ENCODE measurements around the gene MAPKAP1. TPM values are rescaled to one million over a fixed set of nuclear protein-coding genes. Genes with fewer than 3 reads are reported as not detected.
A peak's percentile ranks its signal among the peaks of the same experiment; 100 is the strongest.

Gene MAPKAP1
- total and polyA plus RNA-seq, 2 of the 13 experiments (the other 11 are each of a cell fraction or from before 2014, with no cell fraction given) = 45.0 to 64.3 TPM

DNA sequence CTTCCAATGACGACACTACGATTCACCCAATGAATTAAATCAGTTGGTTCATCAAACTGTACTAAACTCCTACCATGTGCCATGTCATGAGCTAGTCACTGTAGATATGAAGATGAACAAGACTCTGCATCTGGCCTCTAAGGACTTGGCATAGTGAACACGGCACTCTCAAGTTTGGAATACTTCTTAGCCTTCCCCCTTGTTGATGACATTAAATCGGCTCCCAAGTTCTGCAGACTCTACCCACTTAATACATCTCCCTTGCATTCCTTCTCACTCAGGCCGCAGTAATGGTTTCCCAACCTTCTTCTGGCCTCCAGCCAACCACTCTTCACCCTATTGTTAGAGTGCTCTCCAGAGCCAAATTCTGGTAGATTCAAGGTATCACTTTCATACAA is 184.7 kb downstream of the MAPKAP1 start:
- Histone ChIP-seq H3K36me3 (replicated peaks in 1 of 2; ENCODE audit: control insufficient read depth in 1 of 2, insufficient read depth in 2 of 2, low read length in 2 of 2) (0 out of 5 replicates have a peak, but pooled peaks cover 0 to 11% of the 10 kb centered on the region in 2 experiments), H3K4me1 (ENCODE audit: insufficient read depth, low read length) (no peaks in the 10 kb centered on the region), H3K4me2 (ENCODE audit: low read depth, low read length) (no peak overlapping the region), H3K9ac (ENCODE audit: insufficient read depth, low read depth, low read length) (no peak overlapping the region), H3K9me3 (ENCODE audit: low read length) (no peaks in the 10 kb centered on the region), H3K27ac (ENCODE audit: extremely low read length, insufficient read depth, low read length) (no peak overlapping the region), H3K4me3 (replicated peaks in 1 of 3; ENCODE audit: insufficient read depth in 1 of 3, low read depth in 2 of 3, low read length in 3 of 3) (no peak overlapping the region), H3K79me2 (ENCODE audit: insufficient read depth, low read length) (no peaks in the 10 kb centered on the region), H4K20me1 (ENCODE audit: insufficient read depth, low read length) (no peaks in the 10 kb centered on the region), H3K27me3 (ENCODE audit: control insufficient read depth in 1 of 2, insufficient read depth in 2 of 2, low read length in 2 of 2) (no peaks in the 10 kb centered on the region), H2AFZ (ENCODE audit: low read length) (no peak overlapping the region)
- DNase-seq (ENCODE audit: low spot score) = no peak
- intact Hi-C loops (cut with micrococcal nuclease; ENCODE audit: unreplicated experiment) (no loop called here), in situ Hi-C loops (cut with HindIII; ENCODE audit: extremely low pct_ligation_motif_present, low pct_unique_long_range_greater_than_20kb) (no loop called here)
- ChIA-PET CTCF (ENCODE audit: low intra/inter-chr PET ratio, low total read pairs) (no interaction called here), POLR2A (no interaction called here)
- FAIRE-seq = no peak
- BruUV-seq (replicated peaks) = no TSS peak
- TF ChIP-seq, protein P1, sequence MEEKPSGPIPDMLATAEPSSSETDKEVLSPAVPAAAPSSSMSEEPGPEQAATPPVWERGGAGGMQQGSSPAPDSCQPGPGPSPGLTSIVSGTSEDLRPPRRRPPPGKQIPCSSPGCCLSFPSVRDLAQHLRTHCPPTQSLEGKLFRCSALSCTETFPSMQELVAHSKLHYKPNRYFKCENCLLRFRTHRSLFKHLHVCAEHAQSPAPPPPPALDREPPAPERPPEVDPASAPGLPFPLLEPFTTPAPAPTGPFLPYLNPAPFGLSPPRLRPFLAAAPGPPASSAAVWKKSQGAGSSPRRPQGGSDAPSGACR (CRISPR knock-in tag; IDR thresholded peaks at IDR 0.05) = no peak
- ATAC-seq = no peak
- WGBS (ENCODE audit: low lambda C conversion rate) = 98% methylated on average over 5 of the region's 5 CpGs

DNA sequence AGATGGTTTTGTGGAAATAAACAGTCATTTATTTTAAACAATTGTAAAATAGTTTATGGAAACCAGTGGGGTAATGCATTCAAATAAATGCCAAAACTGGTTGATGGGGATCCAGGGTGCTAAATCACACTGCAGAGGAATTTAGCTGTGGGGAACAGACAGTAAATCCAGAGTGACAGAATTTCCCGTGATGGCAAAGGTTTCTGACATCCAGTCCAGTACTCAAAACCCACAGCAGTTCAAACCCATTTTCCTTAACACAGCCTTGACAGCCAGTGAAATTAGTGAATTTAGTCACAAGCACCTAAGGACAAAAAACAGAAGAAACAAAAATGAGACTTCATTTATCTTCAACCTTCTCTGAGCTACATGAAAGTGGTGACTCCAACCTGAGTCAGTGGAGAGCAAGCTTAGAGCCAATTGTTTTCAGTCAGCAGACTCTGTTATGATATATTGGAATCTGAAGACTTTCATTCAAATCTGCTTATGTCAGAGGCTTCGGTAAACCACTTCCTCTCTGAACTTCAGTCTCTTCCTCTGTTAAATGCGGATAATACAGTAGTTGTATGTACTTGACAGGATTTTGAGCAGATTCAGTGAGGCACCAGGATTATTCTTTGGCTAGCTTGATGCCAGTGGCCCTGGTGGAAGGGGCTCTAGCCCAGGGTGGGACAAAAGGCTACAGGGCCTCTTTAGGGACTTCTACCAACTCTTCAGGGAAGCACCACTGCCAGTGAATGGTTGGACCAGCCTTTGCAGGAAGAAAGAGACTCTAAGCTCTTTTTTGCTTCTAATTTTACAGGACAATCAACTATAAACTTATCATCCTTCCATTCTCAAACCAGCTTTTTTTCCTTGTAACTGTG is 185.3 kb downstream of the MAPKAP1 start:
- in situ Hi-C loops (cut with HindIII; ENCODE audit: extremely low pct_ligation_motif_present, low pct_unique_long_range_greater_than_20kb) = no loop called here
- Histone ChIP-seq H3K79me2 (ENCODE audit: insufficient read depth, low read length) (no peaks in the 10 kb centered on the region), H3K27ac (ENCODE audit: extremely low read length, insufficient read depth, low read length) (no peak overlapping the region), H4K20me1 (ENCODE audit: insufficient read depth, low read length) (no peaks in the 10 kb centered on the region), H3K4me3 (replicated peaks in 1 of 3; ENCODE audit: insufficient read depth in 1 of 3, low read depth in 2 of 3, low read length in 3 of 3) (no peak overlapping the region), H3K9me3 (ENCODE audit: low read length) (no peaks in the 10 kb centered on the region), H3K4me1 (ENCODE audit: insufficient read depth, low read length) (no peaks in the 10 kb centered on the region), H3K36me3 (replicated peaks in 1 of 2; ENCODE audit: control insufficient read depth in 1 of 2, insufficient read depth in 2 of 2, low read length in 2 of 2) (0 out of 5 replicates have a peak, but pooled peaks cover 0 to 11% of the 10 kb centered on the region in 2 experiments), H3K9ac (ENCODE audit: insufficient read depth, low read depth, low read length) (no peak overlapping the region), H3K4me2 (ENCODE audit: low read depth, low read length) (no peak overlapping the region), H3K27me3 (ENCODE audit: control insufficient read depth in 1 of 2, insufficient read depth in 2 of 2, low read length in 2 of 2) (no peaks in the 10 kb centered on the region), H2AFZ (ENCODE audit: low read length) (no peak overlapping the region)
- 90% methylated on average over 3 of the region's 3 CpGs for WGBS (ENCODE audit: low lambda C conversion rate)
- intact Hi-C loops (cut with micrococcal nuclease; ENCODE audit: unreplicated experiment) = no loop called here
- ChIA-PET CTCF (ENCODE audit: low intra/inter-chr PET ratio, low total read pairs) (no interaction called here), POLR2A (no interaction called here)
- ATAC-seq (no peak), DNase-seq (ENCODE audit: low spot score) (peak; percentile 35), FAIRE-seq (no peak)
- BruUV-seq (replicated peaks) = no TSS peak
- TF ChIP-seq PHF21A (CRISPR knock-in tag; IDR thresholded peaks at IDR 0.05) (no peak), CREM (IDR thresholded peaks at IDR 0.05) (no peak), CREM (CRISPR knock-in tag; IDR thresholded peaks at IDR 0.05) (no peak), ZFP36 (IDR thresholded peaks at IDR 0.05; ENCODE audit: borderline replicate concordance, low read depth, low read length, partially characterized antibody) (no peak), HNF4G (IDR thresholded peaks at IDR 0.05; ENCODE audit: borderline replicate concordance, low read depth, low read length) (no peak), HNF4G (CRISPR knock-in tag; IDR thresholded peaks at IDR 0.05; ENCODE audit: borderline replicate concordance, low read depth) (no peak), SRY (CRISPR knock-in tag; IDR thresholded peaks at IDR 0.05) (no peak), ZFP37 (CRISPR knock-in tag; IDR thresholded peaks at IDR 0.05; ENCODE audit: borderline replicate concordance) (no peak), SMARCE1 (IDR thresholded peaks at IDR 0.05; ENCODE audit: borderline replicate concordance) (no peak), THYN1 (CRISPR knock-in tag; IDR thresholded peaks at IDR 0.05; ENCODE audit: borderline replicate concordance, low read depth) (no peak), RBFOX2 (IDR thresholded peaks at IDR 0.05; ENCODE audit: low read depth, low read length) (no peak), CC2D1A (CRISPR knock-in tag; IDR thresholded peaks at IDR 0.05) (no peak), ZNF44 (CRISPR knock-in tag; IDR thresholded peaks at IDR 0.05) (no peak)
- TF ChIP-seq, protein P2, sequence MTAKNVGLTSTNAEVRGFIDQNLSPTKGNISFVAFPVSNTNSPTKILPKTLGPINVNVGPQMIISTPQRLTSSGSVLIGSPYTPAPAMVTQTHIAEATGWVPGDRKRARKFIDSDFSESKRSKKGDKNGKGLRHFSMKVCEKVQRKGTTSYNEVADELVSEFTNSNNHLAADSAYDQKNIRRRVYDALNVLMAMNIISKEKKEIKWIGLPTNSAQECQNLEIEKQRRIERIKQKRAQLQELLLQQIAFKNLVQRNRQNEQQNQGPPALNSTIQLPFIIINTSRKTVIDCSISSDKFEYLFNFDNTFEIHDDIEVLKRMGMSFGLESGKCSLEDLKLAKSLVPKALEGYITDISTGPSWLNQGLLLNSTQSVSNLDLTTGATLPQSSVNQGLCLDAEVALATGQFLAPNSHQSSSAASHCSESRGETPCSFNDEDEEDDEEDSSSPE (CRISPR knock-in tag; IDR thresholded peaks at IDR 0.05) = no peak
- TF ChIP-seq, protein P3, sequence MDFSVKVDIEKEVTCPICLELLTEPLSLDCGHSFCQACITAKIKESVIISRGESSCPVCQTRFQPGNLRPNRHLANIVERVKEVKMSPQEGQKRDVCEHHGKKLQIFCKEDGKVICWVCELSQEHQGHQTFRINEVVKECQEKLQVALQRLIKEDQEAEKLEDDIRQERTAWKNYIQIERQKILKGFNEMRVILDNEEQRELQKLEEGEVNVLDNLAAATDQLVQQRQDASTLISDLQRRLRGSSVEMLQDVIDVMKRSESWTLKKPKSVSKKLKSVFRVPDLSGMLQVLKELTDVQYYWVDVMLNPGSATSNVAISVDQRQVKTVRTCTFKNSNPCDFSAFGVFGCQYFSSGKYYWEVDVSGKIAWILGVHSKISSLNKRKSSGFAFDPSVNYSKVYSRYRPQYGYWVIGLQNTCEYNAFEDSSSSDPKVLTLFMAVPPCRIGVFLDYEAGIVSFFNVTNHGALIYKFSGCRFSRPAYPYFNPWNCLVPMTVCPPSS (IDR thresholded peaks at IDR 0.05) = no peak

All from HepG2 (cell line).